GM18873 (cell line): ENCODE measurements around the gene HOXC13.

Experiments
- ATAC-seq: cut with Tn5 transposase; IDR thresholded peaks from one replicate; pipeline ENCODE4 v1.9.1; 2021; ENCODE audit warnings: mild to moderate bottlenecking, moderate library complexity, moderate number of reproducible peaks; ENCODE audit not compliant: unreplicated experiment, low FRiP score

Gene HOXC13

GRCh38 chr12:53938326-53939140 is at the start of gene HOXC13:
Gene HOXC13, plus strand, starts transcription at chr12:53938831. Its CDS starts 76 bp downstream, at chr12:53938907.
- ATAC-seq, result no peak

GRCh38 chr12:53890081-53890480 is 48.5 kb upstream of the HOXC13 start:
- no peak for ATAC-seq

GRCh38 chr12:53892762-53893395 is 45.8 kb upstream of the HOXC13 start:
- ATAC-seq, result no peak

GRCh38 chr12:53899230-53899629 is 39.4 kb upstream of the HOXC13 start:
- ATAC-seq, result no peak

- ATAC-seq, result no peak
Observed at GRCh38 chr12:53907103-53907502, 31.5 kb upstream of the HOXC13 start.

- no peak for ATAC-seq
Observed at GRCh38 chr12:53916788-53917655, 21.6 kb upstream of the HOXC13 start.

DNA sequence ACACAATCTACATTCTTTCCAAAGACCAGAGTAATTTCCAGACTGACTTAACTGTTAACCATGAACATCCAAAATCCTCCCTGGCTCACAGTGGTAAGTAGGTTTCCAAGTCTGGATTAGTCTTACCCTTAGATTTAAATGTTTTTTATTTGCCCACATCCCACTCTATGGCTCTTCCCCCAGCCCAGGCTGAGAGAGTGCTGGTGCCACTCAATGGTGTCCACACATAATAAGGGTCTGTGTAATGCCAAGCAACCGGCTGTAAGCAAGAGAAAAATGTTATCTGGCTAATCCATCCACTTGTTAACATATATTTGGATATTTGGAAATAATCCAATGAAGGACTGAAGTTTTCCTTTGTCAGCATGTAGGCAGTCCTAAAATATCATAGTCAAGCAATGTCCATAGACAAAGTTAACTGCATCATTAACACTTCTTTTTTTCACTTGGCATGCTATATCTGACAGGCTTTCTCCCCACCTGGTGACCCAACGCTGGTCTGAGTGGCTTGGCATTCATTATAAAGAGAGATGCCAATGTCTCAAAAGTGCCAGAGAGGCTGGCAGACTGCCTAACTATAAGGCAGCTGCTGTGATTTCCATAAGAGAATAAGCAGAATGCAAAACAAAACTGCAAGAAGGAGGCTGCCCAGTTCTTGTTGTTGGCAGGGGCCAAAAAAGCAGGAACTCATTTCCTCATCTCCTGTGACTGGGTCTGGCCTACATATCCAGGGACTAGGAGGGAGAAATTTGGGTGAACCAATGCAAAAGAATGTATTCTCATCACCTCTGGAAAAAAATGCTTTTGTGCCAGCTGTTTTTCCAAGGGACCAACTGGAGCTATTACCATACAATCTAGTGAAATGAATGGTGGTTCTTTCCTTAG is 13.9 kb upstream of the HOXC13 start:
- no peak for ATAC-seq

- ATAC-seq, result no peak
Observed at GRCh38 chr12:53927220-53928029, 11.2 kb upstream of the HOXC13 start.

DNA sequence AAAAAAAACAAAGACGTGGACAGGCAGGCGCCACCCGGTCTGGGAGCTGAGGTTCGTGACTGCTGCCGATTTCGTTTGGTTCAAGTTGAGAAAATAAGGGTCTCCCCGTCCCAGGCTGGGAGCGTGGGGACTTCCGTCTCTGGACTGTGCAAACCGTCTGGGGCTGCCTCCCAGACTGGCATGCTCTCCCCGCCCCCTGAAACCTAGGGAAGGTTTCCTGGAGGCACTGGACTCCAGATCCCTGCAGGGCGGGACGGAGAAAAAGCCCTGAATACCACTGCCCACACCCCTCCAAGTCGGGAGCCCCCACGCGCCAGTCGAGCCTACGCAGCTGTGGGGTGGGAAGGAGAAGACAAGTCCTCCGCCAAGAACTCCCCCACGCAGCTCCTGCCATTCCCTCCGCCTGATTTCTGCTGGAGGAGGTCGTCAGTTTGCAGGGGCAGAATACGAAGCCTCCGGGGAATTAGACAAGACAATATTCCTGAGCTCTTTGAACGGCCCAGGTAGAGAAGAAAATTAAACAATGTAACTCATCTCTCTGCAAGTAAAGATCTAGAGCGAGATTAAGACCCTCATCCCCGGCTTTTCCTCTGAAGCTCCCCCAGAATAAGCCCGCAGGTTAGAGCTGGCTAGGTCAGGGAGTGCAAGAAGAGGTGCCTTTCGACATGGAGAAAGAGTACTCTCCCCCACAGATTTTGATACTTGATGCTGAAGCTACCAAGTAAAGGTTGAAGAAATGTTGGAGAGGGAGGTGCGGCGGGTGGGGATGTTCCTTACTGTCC is 10.4 kb upstream of the HOXC13 start:
- no peak for ATAC-seq

GRCh38 chr12:53929527-53929926 is 9.1 kb upstream of the HOXC13 start:
- ATAC-seq, result no peak

- no peak for ATAC-seq
Observed at GRCh38 chr12:53930591-53931255, 7.9 kb upstream of the HOXC13 start.

- no peak for ATAC-seq
Observed at GRCh38 chr12:53931844-53932581, 6.6 kb upstream of the HOXC13 start.

DNA sequence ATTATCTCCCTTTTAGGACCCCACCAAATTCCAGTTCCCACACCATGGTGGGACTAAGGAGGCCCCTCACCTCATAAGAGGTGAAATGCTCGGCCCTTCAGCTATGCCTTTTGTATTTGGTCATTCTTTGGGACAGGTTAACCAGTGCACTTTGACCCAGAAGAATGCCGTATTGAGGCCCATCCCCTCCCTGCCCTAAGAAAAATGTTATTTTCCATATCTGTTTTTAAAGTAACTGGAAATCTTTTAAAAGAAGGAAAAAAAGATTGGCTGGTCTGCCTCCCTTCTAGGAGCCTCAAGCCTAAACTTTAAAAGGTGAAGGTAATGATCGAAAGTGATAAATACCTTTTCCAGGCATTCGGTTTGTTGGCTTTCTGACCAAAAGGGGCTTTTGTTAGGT is 5.7 kb upstream of the HOXC13 start:
- no peak for ATAC-seq

GRCh38 chr12:53935383-53936341 is 3.0 kb upstream of the HOXC13 start:
- no peak for ATAC-seq

DNA sequence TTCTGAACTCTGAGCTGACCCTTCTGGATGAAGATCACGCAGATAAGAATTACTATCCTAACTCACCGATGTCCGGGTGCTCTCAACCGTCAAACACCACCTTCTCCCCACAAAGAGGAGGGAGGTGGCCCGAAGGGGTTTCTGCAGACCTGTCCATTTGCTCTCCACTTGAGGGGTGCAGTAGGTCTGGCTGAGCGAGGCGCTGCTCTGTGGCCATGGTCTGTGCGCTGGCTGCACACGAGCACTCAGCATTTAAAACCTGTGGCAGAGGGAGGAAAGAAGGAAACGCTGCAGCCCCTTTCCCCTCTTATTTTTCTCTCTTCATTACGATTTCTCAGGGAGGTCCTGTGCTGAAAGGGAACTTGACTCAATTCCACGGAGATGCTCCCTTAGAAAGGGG is 1.5 kb upstream of the HOXC13 start:
- ATAC-seq, result no peak
